RWPE2 (cell line): Measurements from ENCODE around the gene EYA2.
A peak's percentile ranks its signal among the peaks of the same experiment; 100 is the strongest.

Experiments
- ATAC-seq: fragments of 200-7000 bp; cut with Tn5 transposase; 3 replicates; pipeline ENCODE4 v1.9.1; 2021; ENCODE audit warnings: low read depth
- DNase-seq: peaks from one replicate; pipeline ENCODE4 v3.0.0-alpha.2; 2020; ENCODE audit warnings: low spot score
- H3K27ac ChIP-seq: fragments of 450-650 bp; 2 replicates; pipeline ENCODE4 v1.5.1; 2017; ENCODE audit warnings: mild to moderate bottlenecking; ENCODE audit not compliant: poor library complexity, severe bottlenecking
- H3K27me3 ChIP-seq: fragments of 250-450 bp; sonication (Bioruptor Pico); 2 replicates; pipeline ENCODE4 v1.5.1; 2021; ENCODE audit warnings: mild to moderate bottlenecking, moderate library complexity; ENCODE audit not compliant: insufficient read depth, poor library complexity, severe bottlenecking
- H3K36me3 ChIP-seq: fragments of 250-450 bp; sonication (Bioruptor Pico); 2 replicates; pipeline ENCODE4 v1.5.1; 2020; ENCODE audit warnings: low read depth, mild to moderate bottlenecking, moderate library complexity
- H3K4me1 ChIP-seq: fragments of 250-450 bp; sonication (Bioruptor Pico); 2 replicates; pipeline ENCODE4 v1.5.1; 2021; ENCODE audit warnings: mild to moderate bottlenecking, moderate library complexity; ENCODE audit not compliant: insufficient read depth, poor library complexity, severe bottlenecking
- H3K4me3 ChIP-seq: fragments of 250-450 bp; sonication (Bioruptor Pico); 2 replicates; pipeline ENCODE4 v1.5.1; 2021; ENCODE audit warnings: mild to moderate bottlenecking, moderate library complexity; ENCODE audit not compliant: severe bottlenecking
- H3K9me3 ChIP-seq: fragments of 250-450 bp; sonication (Bioruptor Pico); 2 replicates; pipeline ENCODE4 v1.5.1; 2021; ENCODE audit warnings: mild to moderate bottlenecking, moderate library complexity; ENCODE audit not compliant: severe bottlenecking
- CTCF ChIP-seq: fragments of 450-650 bp; IDR thresholded peaks from one replicate; pipeline ENCODE4 v1.5.1; 2017; ENCODE audit warnings: mild to moderate bottlenecking, moderate library complexity; ENCODE audit not compliant: poor library complexity, severe bottlenecking

Gene EYA2

GRCh38 chr20:47150403-47151152, 255.9 kb downstream of the EYA2 start:
- TF ChIP-seq CTCF = peak; percentile 98
- no peaks in the 10 kb centered on the region for H3K9me3 ChIP-seq
- no peaks in the 10 kb centered on the region for H3K36me3 ChIP-seq
- H3K4me3 ChIP-seq = no peak overlapping the region
- no peak overlapping the region for H3K27ac ChIP-seq
- H3K27me3 ChIP-seq = no peaks in the 10 kb centered on the region
- ATAC-seq (peak; percentile 90), DNase-seq (no peak)
- H3K4me1 ChIP-seq = peaks cover 5% of the 10 kb centered on the region

GRCh38 chr20:47152068-47152467, 257.4 kb downstream of the EYA2 start:
- DNase-seq = no peak
- H3K27ac ChIP-seq = no peak overlapping the region
- no peak for TF ChIP-seq CTCF
- no peak for ATAC-seq
- no peaks in the 10 kb centered on the region for H3K36me3 ChIP-seq
- H3K27me3 ChIP-seq = no peaks in the 10 kb centered on the region
- no peak overlapping the region for H3K4me3 ChIP-seq
- H3K4me1 ChIP-seq = no peaks in the 10 kb centered on the region
- no peaks in the 10 kb centered on the region for H3K9me3 ChIP-seq

DNA sequence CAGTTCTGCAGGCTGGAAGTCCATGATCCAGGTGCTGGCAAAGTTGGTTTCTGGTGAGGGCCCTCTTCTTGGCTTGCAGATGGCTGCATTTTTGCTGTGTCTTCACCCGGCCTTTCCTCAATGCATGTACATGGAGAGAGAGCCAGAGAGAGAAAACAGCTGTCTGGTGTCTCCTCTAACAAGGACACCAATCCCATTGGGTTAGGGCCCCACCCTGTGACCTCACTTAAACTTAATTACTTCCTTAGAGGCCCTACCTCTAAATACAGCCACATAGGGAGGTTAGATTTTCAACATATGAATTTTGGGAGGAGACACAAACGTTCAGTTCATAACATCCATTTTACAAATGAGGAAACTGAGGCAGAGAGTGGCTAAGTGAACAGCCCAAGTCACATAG, 259.4 kb downstream of the EYA2 start:
- ATAC-seq (no peak), DNase-seq (no peak)
- no peak for TF ChIP-seq CTCF

GRCh38 chr20:47156301-47157137, 261.9 kb downstream of the EYA2 start:
- Histone ChIP-seq H3K27me3 (no peaks in the 10 kb centered on the region), H3K36me3 (no peaks in the 10 kb centered on the region), H3K4me1 (no peaks in the 10 kb centered on the region), H3K9me3 (no peaks in the 10 kb centered on the region), H3K27ac (no peak overlapping the region), H3K4me3 (no peak overlapping the region)
- no peak for TF ChIP-seq CTCF
- no peak for ATAC-seq
- no peak for DNase-seq

More for the DNA sequence above, 259.4 kb downstream of the EYA2 start:
- no peaks in the 10 kb centered on the region for H3K9me3 ChIP-seq
- H3K27me3 ChIP-seq = no peaks in the 10 kb centered on the region
- no peak overlapping the region for H3K4me3 ChIP-seq
- no peaks in the 10 kb centered on the region for H3K36me3 ChIP-seq
- H3K4me1 ChIP-seq = no peaks in the 10 kb centered on the region
- H3K27ac ChIP-seq = no peak overlapping the region
